IMR-90 (cell line): Measurements from ENCODE around the gene HAX1. TPM values are rescaled to one million over a fixed set of nuclear protein-coding genes. Genes with fewer than 3 reads are reported as not detected.

Experiments used
- ATAC-seq: fragments of 200-7000 bp; cut with Tn5 transposase; 2 replicates; pipeline ENCODE4 v1.9.1; 2020; ENCODE audit warnings: low read depth, mild to moderate bottlenecking, moderate library complexity
- BruUV-seq: library from RNA; stranded (reverse); fragments of 400-500 nt; replicated peaks from 2 replicates; lab custom pipeline; 2021; lab: Mats Ljungman, UMichigan
- CTCF ChIA-PET: fragments of 300-600 bp; formaldehyde crosslinking; extraction: SDS; loops from one replicate; lab custom pipeline; 2021; ENCODE audit warnings: antibody characterized with exemption; lab: Yijun Ruan, JAX
- POLR2A ChIA-PET: fragments of 300-600 bp; sonication (Branson Sonifier 250); formaldehyde crosslinking; loops from one replicate; lab custom pipeline; 2022; ENCODE audit warnings: antibody characterized with exemption; ENCODE audit not compliant: unreplicated experiment; lab: Charles Lee
- DNase-seq: peaks from one replicate; pipeline ENCODE4 v3.0.0; 2013
- H2AFZ ChIP-seq: replicated peaks from 2 replicates; pipeline ENCODE3; 2013; ENCODE audit warnings: low read length, mild to moderate bottlenecking; ENCODE audit not compliant: poor library complexity
- H2AK5ac ChIP-seq: 2 replicates; pipeline ENCODE4 v1.6.1; 2013; ENCODE audit warnings: low read depth, low read length, inconsistent platforms
- H2AK9ac ChIP-seq: replicated peaks from 2 replicates; pipeline ENCODE3; 2013; ENCODE audit warnings: mild to moderate bottlenecking, low read depth, low read length, moderate library complexity; ENCODE audit not compliant: poor library complexity
- H2BK120ac ChIP-seq: 2 replicates; pipeline ENCODE4 v1.6.1; 2013; ENCODE audit warnings: low read depth, low read length, inconsistent platforms
- H2BK15ac ChIP-seq: 3 replicates; pipeline ENCODE4 v1.6.1; 2013; ENCODE audit warnings: low read depth, low read length, inconsistent platforms
- H2BK20ac ChIP-seq: 2 replicates; pipeline ENCODE4 v1.6.1; 2013; ENCODE audit warnings: low read depth, mild to moderate bottlenecking, inconsistent platforms, low read length, moderate library complexity
- H2BK5ac ChIP-seq: 2 replicates; pipeline ENCODE4 v1.6.1; 2013; ENCODE audit warnings: mild to moderate bottlenecking, low read depth, low read length, inconsistent platforms; ENCODE audit not compliant: poor library complexity, severe bottlenecking
- H3K14ac ChIP-seq: replicated peaks from 2 replicates; pipeline ENCODE4 v1.6.1; 2013; ENCODE audit warnings: low read depth, low read length, inconsistent platforms
- H3K18ac ChIP-seq: 2 replicates; pipeline ENCODE4 v1.6.1; 2013; ENCODE audit warnings: low read depth, low read length, control low read depth
- H3K23ac ChIP-seq: 2 replicates; pipeline ENCODE4 v1.6.1; 2013; ENCODE audit warnings: low read depth, low read length, inconsistent platforms
- H3K27ac ChIP-seq: 2 replicates; pipeline ENCODE4 v1.5.1; 2013; ENCODE audit warnings: mild to moderate bottlenecking, control low read depth, low read length; ENCODE audit not compliant: insufficient read depth
- H3K27me3 ChIP-seq: 2 replicates; pipeline ENCODE4 v1.6.1; 2013; ENCODE audit warnings: low read length; ENCODE audit not compliant: control insufficient read depth, insufficient read depth
- H3K36me3 ChIP-seq: 2 replicates; pipeline ENCODE4 v1.6.1; 2013; ENCODE audit warnings: low read length, mixed read lengths; ENCODE audit not compliant: control insufficient read depth, insufficient read depth
- H3K4ac ChIP-seq: 2 replicates; pipeline ENCODE4 v1.6.1; 2013; ENCODE audit warnings: low read depth, low read length, inconsistent platforms
- H3K4me1 ChIP-seq: 2 replicates; pipeline ENCODE4 v1.6.1; 2013; ENCODE audit warnings: low read length, mixed read lengths; ENCODE audit not compliant: control insufficient read depth, insufficient read depth
- H3K4me2 ChIP-seq: 2 replicates; pipeline ENCODE4 v1.6.1; 2013; ENCODE audit warnings: low read depth, mild to moderate bottlenecking, control low read depth, low read length, moderate library complexity
- H3K4me3 ChIP-seq: 2 replicates; pipeline ENCODE4 v1.5.1; 2013; ENCODE audit warnings: low read depth, mild to moderate bottlenecking, control low read depth, low read length, moderate library complexity; ENCODE audit not compliant: insufficient read depth
- H3K56ac ChIP-seq: 2 replicates; pipeline ENCODE4 v1.6.1; 2013; ENCODE audit warnings: low read length, inconsistent platforms; ENCODE audit not compliant: insufficient read depth; ENCODE audit errors: extremely low read depth
- H3K79me1 ChIP-seq, 2 experiments: 2 replicates each; pipeline ENCODE4 v1.6.1; 2013; ENCODE audit warnings: low read length in 2 of 2, inconsistent platforms in 1 of 2, low read depth in 1 of 2
- H3K9ac ChIP-seq: 2 replicates; pipeline ENCODE4 v1.6.1; 2013; ENCODE audit warnings: low read depth, low read length, control low read depth
- H3K9me1 ChIP-seq: 2 replicates; pipeline ENCODE4 v1.6.1; 2013; ENCODE audit warnings: low read length, inconsistent platforms; ENCODE audit not compliant: insufficient read depth
- H3K9me3 ChIP-seq: 2 replicates; pipeline ENCODE4 v1.6.1; 2013; ENCODE audit warnings: low read length; ENCODE audit not compliant: control insufficient read depth, insufficient read depth
- H4K20me1 ChIP-seq: 2 replicates; pipeline ENCODE4 v1.6.1; 2013; ENCODE audit warnings: low read length, inconsistent platforms; ENCODE audit not compliant: insufficient read depth
- H4K5ac ChIP-seq: 2 replicates; pipeline ENCODE4 v1.6.1; 2013; ENCODE audit warnings: mild to moderate bottlenecking, low read depth, low read length, control low read depth
- H4K8ac ChIP-seq, 2 experiments: 2 replicates each; pipeline ENCODE4 v1.6.1; 2013; ENCODE audit warnings: low read depth in 2 of 2, low read length in 2 of 2, control low read depth in 1 of 2, inconsistent platforms in 1 of 2
- H4K91ac ChIP-seq: 2 replicates; pipeline ENCODE4 v1.6.1; 2013; ENCODE audit warnings: low read depth, low read length, inconsistent platforms; ENCODE audit not compliant: insufficient read depth
- BHLHE40 ChIP-seq: fragments of 150-350 bp; IDR thresholded peaks from 2 replicates; pipeline ENCODE4 v1.6.1; 2016; ENCODE audit warnings: mild to moderate bottlenecking, low read depth, low read length
- CEBPB ChIP-seq: IDR thresholded peaks from 2 replicates; pipeline ENCODE4 v1.6.1; 2012; ENCODE audit warnings: low read depth, low read length, improper control_type of control experiment
- CHD1 ChIP-seq: IDR thresholded peaks from 2 replicates; pipeline ENCODE4 v1.6.1; 2012; ENCODE audit warnings: low read depth, low read length, improper control_type of control experiment
- ELK1 ChIP-seq: fragments of 150-350 bp; IDR thresholded peaks from 2 replicates; pipeline ENCODE4 v1.6.1; 2016; ENCODE audit warnings: low read depth, mild to moderate bottlenecking, low read length, moderate library complexity, borderline replicate concordance
- FOS ChIP-seq: fragments of 150-350 bp; IDR thresholded peaks from 2 replicates; pipeline ENCODE4 v1.6.1; 2016; ENCODE audit warnings: low read depth, low read length
- MAFK ChIP-seq: IDR thresholded peaks from 2 replicates; pipeline ENCODE4 v1.6.1; 2012; ENCODE audit warnings: low read depth, low read length, improper control_type of control experiment
- MAZ ChIP-seq: IDR thresholded peaks from 2 replicates; pipeline ENCODE4 v1.6.1; 2012; ENCODE audit warnings: low read depth, mild to moderate bottlenecking, low read length, improper control_type of control experiment, moderate library complexity, borderline replicate concordance
- MXI1 ChIP-seq: IDR thresholded peaks from 2 replicates; pipeline ENCODE4 v1.6.1; 2012; ENCODE audit warnings: low read depth, mild to moderate bottlenecking, low read length, moderate library complexity, borderline replicate concordance
- NFE2L2 ChIP-seq: fragments of 150-350 bp; IDR thresholded peaks from 2 replicates; pipeline ENCODE4 v1.6.1; 2016; ENCODE audit warnings: low read depth, mild to moderate bottlenecking, low read length
- POLR2A ChIP-seq: IDR thresholded peaks from 2 replicates; pipeline ENCODE4 v1.6.1; 2012; ENCODE audit warnings: mild to moderate bottlenecking, low read depth, low read length
- RAD21 ChIP-seq: IDR thresholded peaks from 2 replicates; pipeline ENCODE4 v1.6.1; 2012; ENCODE audit warnings: low read length, improper control_type of control experiment
- RCOR1 ChIP-seq: IDR thresholded peaks from 2 replicates; pipeline ENCODE4 v1.6.1; 2012; ENCODE audit warnings: mild to moderate bottlenecking, low read length, improper control_type of control experiment; ENCODE audit not compliant: insufficient replicate concordance
- RFX5 ChIP-seq: IDR thresholded peaks from 2 replicates; pipeline ENCODE4 v1.8.0; 2012; ENCODE audit warnings: low read depth, mild to moderate bottlenecking, low read length, moderate library complexity
- SMC3 ChIP-seq: fragments of 150-350 bp; IDR thresholded peaks from 2 replicates; pipeline ENCODE4 v1.6.1; 2016; ENCODE audit warnings: low read depth, mild to moderate bottlenecking, antibody characterized with exemption, low read length, moderate library complexity
- USF2 ChIP-seq: fragments of 150-350 bp; IDR thresholded peaks from 2 replicates; pipeline ENCODE4 v1.6.1; 2017; ENCODE audit warnings: mild to moderate bottlenecking, antibody characterized with exemption, low read length, low read depth
- WGBS, 2 experiments: methylation state at CpG; one replicate each; pipeline versions ENCODE4 v1.1.5 to v1.1.7; 2013; ENCODE audit warnings: missing lambda C conversion rate in 2 of 2; ENCODE audit not compliant: insufficient read length in 1 of 2; ENCODE audit errors: extremely low coverage in 2 of 2; 5-methylcytosine and 5-hydroxymethylcytosine counted together
- dilution Hi-C: fragments of 300-500 bp; cut with HindIII; formaldehyde crosslinking; loops from one replicate; pipeline ENCODE4 v1.14.3; 2018; ENCODE audit warnings: low sequenced_read_pairs; ENCODE audit not compliant: unreplicated experiment
- in situ Hi-C: fragments of 300-500 bp; cut with MboI; formaldehyde crosslinking; loops from 3 replicates; pipeline ENCODE4 v1.14.3; 2019; ENCODE audit warnings: low sequenced_read_pairs, inconsistent platforms, mixed read lengths
- intact Hi-C: fragments of 100-400 bp; cut with micrococcal nuclease; formaldehyde crosslinking; loops from 2 replicates; pipeline ENCODE4 v1.10.0; 2022
- polyA plus RNA-seq, 3 experiments: library from polyadenylated mRNA; depleted of rRNA; stranded (reverse); fragments of >200 nt; gene quantifications; 2 replicates each; pipeline ENCODE4 v1.2.3, GENCODE V29; 2012; ENCODE audit warnings: low replicate concordance in 1 of 3
- total RNA-seq: library from RNA; depleted of rRNA; stranded (reverse); fragments of >200 nt; gene quantifications from 2 replicates; pipeline ENCODE4 v1.2.3, GENCODE V29; 2012
- TF ChIP-seq, protein P1 (sequence below): conservative IDR thresholded peaks from 2 replicates; pipeline ENCODE4 v1.5.1; 2012; ENCODE audit warnings: mild to moderate bottlenecking, low read depth, low read length, improper control_type of control experiment

Gene HAX1
- total and polyA plus RNA-seq, 2 of the 4 experiments (the other 2 are of a cell fraction): 117 to 146 TPM

GRCh38 chr1:154223621-154224020 lies 48.8 kb upstream of the HAX1 start:
- no CpG with 5 or more reads among the region's 2 CpGs for WGBS, 2 experiments
- H3K9me1 ChIP-seq: 0 out of 2 replicates have a peak, but pooled peaks cover 2% of the 10 kb centered on the region
- peaks cover 60% of the 10 kb centered on the region for H4K20me1 ChIP-seq
- H2BK120ac ChIP-seq: no peak overlapping the region
- ATAC-seq: no peak
- no peak overlapping the region for H3K14ac ChIP-seq
- TF ChIP-seq BHLHE40 (no peak), RCOR1 (no peak), USF2 (no peak), CHD1 (no peak), POLR2A (no peak), MXI1 (no peak), MAFK (no peak), ELK1 (no peak), RFX5 (no peak), CEBPB (no peak), NFE2L2 (no peak), SMC3 (no peak), FOS (no peak), RAD21 (no peak), MAZ (no peak)
- TF ChIP-seq, protein P1, sequence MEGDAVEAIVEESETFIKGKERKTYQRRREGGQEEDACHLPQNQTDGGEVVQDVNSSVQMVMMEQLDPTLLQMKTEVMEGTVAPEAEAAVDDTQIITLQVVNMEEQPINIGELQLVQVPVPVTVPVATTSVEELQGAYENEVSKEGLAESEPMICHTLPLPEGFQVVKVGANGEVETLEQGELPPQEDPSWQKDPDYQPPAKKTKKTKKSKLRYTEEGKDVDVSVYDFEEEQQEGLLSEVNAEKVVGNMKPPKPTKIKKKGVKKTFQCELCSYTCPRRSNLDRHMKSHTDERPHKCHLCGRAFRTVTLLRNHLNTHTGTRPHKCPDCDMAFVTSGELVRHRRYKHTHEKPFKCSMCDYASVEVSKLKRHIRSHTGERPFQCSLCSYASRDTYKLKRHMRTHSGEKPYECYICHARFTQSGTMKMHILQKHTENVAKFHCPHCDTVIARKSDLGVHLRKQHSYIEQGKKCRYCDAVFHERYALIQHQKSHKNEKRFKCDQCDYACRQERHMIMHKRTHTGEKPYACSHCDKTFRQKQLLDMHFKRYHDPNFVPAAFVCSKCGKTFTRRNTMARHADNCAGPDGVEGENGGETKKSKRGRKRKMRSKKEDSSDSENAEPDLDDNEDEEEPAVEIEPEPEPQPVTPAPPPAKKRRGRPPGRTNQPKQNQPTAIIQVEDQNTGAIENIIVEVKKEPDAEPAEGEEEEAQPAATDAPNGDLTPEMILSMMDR: no peak
- peaks cover 27% of the 10 kb centered on the region for H3K36me3 ChIP-seq
- ChIA-PET POLR2A (interaction anchor here (0.7 kb wide), 1 partner anchor 248 kb away, joined by 3 read pairs; no protein-coding TSS in a partner anchor), CTCF (no interaction called here)
- no peak overlapping the region for H3K4me2 ChIP-seq
- H3K9ac ChIP-seq: no peak overlapping the region
- intact Hi-C loops (loop anchor here (5.0 kb wide), 1 partner anchor 34 kb away; no protein-coding TSS in a partner anchor), in situ Hi-C loops (no loop called here), dilution Hi-C loops (no loop called here)
- no peak for DNase-seq
- no peak overlapping the region for H3K4ac ChIP-seq
- no peak overlapping the region for H3K56ac ChIP-seq
- peaks cover 13 to 50% of the 10 kb centered on the region in 2 experiments for H3K79me1 ChIP-seq
- H3K9me3 ChIP-seq: no peaks in the 10 kb centered on the region
- H2BK5ac ChIP-seq: no peak overlapping the region
- no peak overlapping the region for H3K27ac ChIP-seq
- no peak overlapping the region for H4K91ac ChIP-seq
- BruUV-seq: no TSS peak
- no peak overlapping the region for H3K23ac ChIP-seq
- H3K4me1 ChIP-seq: no peaks in the 10 kb centered on the region; the same call in 1 of the 2 replicates
- no peak overlapping the region for H3K18ac ChIP-seq
- no peak overlapping the region for H2BK15ac ChIP-seq
- H2AFZ ChIP-seq: no peak overlapping the region
- no peak overlapping the region for H2BK20ac ChIP-seq
- H2AK5ac ChIP-seq: no peak overlapping the region
- H3K27me3 ChIP-seq: no peaks in the 10 kb centered on the region
- no peak overlapping the region for H4K5ac ChIP-seq
- H3K4me3 ChIP-seq: no peak overlapping the region
- H2AK9ac ChIP-seq: no peak overlapping the region
- H4K8ac ChIP-seq: no peak overlapping the region
